Measurements from ENCODE around the gene MINDY4.

MINDY4 gene

DNA sequence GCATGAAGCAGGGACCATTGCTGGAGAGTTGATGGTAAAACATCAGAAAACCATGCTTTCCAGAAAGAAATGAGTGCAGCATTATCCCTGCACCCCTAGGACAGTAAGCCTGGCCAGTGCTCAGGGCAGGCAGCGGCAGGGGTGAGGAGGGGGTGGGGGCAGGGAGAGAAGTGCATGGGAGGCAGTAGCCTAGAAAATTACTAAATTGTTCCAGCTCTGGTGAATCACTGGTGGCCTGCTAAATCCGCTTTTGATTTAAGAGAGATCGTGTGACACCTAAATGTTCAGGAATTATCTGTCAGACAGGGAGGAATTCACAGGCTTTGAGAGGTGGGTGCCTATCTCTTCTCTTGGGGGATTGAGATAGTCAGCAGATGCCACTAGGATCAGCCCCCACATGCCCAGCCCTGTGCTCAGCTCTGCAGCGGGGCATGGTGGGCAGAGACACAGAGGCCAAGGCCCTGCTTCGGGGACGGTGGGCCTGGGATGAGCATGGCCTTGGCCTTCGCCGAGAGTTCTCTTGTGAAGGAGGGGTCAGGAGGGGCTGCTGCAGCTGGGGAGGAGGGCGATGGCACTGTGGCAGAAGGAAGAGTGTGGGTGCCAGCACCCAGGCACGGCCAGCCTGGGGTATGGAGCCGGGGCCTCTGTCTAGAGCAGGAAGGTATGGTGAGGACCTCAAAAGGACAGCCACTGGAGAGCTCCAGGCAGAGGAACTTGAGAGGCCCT lies 135.5 kb downstream of the MINDY4 start:
- DNase-seq, result no peak

- DNase-seq, result no peak
These were observed 136.5 kb downstream of the MINDY4 start for GRCh38 chr7:30907527-30908267.

DNA sequence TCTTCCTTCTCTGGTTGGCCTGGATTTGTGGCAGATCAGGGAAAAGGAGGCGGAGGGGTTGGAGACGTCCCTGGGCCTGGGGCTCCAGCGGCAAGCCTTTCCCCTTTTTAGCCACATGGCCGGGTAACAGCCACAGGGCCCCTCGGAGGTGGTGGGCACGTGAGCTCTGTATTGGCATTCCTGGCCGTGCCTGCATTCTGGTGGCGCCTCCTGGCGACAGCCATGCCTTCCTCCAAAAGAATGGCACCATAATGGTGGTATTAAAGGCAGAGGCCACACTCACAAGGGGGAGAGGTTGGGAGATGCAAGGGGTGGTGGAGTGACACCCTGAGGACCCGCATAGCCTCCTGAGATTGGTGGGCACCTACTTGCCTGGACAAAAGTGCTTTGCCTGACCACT lies 137.5 kb downstream of the MINDY4 start:
- DNase-seq, result no peak

- no peak for DNase-seq
These were observed 138.2 kb downstream of the MINDY4 start for GRCh38 chr7:30909431-30909830.

GRCh38 chr7:30910411-30911073 lies 139.3 kb downstream of the MINDY4 start:
- DNase-seq, result no peak

GRCh38 chr7:30911133-30911532 lies 139.9 kb downstream of the MINDY4 start:
- no peak for DNase-seq

- no peak for DNase-seq
These were observed 140.3 kb downstream of the MINDY4 start, which contains the start of gene AQP1 for GRCh38 chr7:30911561-30911969. Gene AQP1 (plus strand): TSS chr7:30911853. CDS start chr7:30911910, 57 bp downstream.

DNA sequence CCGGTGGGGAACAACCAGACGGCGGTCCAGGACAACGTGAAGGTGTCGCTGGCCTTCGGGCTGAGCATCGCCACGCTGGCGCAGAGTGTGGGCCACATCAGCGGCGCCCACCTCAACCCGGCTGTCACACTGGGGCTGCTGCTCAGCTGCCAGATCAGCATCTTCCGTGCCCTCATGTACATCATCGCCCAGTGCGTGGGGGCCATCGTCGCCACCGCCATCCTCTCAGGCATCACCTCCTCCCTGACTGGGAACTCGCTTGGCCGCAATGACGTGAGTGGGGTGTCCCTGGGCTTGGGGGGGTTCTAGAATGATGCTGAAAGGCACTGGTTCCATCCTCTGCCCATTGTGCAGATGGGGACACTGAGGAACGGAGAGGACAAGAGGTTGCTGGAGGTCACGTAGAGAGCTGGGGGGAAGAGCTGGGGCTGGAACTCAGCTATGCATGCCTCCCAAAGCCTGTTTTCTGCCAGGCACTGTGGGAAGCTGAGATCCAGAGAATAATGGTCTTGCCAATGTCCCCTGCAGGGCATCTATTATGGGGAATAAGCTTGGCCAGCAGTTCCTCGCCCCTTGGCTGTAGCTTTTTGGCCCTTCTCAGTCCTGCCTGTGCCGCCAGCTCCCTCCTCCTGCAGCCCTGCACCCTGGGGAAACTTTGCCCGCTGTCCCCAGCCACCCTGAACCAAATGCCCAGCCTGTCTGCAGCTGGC lies 141.0 kb downstream of the MINDY4 start:
- no peak for DNase-seq

DNA sequence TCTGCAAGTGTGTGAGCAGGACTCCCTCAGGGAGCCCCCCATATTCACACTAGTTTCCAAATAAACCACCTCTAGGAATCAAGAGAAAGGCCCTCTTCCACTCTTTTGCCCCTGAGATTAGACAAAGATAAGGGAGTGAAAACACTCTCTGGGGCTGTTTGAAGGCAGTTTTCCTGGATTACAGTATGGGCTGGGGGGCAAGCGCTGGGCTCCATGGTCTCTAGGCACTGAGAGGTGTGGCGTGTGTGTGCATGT lies 141.4 kb downstream of the MINDY4 start:
- DNase-seq, result no peak

DNA sequence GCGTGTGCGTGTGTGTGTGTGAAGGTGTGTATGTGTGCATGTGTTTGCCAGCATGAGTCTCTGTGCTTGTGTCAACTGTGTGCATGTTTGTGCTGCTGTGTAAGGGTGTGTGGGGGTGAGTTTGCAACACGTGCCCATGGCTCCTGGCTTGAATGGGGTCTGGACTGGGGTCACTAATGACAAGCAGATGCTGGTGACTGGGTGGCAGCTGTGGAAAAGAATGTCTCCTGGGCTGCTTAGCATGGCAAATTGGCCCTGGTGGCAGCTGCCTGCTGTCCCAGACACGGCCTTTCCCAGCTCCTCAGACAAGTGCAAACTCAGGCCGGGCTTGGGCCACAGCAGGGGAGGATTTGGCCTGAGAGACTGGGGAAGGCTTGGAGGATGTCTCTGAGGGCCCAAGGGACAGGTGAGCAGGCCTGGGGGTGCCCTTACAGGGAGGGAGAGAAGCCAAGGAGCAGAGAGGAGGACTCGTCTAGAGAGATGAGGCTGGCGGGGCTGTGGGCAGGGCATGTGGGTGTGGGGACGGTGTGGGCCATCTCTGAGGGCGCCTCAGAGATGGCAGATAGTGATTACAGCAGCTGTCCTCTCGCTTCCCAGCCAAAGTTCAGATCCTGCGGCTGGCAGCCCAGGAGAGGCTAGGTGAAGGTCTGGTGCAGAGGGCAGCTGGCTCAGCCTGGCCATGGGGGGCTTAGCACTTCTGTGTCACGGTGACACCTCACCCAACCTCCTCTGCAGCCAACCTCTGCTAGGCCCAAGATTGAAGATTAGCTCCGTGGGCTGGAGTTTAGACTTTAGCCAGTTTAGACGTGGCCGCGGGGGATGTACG lies 142.0 kb downstream of the MINDY4 start:
- no peak for DNase-seq

DNA sequence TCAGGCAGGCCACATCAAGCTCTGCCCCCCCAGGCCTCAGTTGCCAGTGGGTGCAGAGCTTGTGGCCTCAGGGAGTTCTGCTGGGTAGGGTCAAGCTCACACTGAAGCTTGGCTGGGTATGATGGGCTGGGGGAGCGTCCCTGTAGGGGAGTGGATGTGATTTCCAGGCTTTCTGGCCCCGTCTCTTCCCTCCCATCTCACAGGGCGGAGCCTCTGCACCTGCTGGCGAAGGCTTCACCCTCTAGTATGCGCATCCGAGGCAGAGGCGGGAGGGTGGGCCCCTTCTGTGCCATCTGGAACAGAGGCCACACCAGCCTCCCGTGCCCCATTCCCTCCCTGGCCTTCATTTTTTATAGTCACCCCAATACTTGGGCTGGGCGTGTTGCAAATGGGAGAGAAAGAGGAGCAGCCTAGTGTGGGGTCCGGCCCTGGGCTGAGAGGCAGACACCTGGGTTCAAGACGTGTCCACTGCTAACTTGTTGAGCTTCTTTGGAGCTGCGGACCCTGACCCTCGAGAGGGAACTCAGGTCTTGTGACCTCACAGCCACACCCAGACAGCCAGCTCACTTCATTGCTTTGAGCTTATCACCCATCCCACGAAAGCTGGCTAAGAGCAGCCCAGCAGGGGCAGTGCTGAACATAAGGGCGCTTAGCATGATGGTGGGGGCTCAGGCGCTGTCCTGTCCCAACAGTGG lies 142.8 kb downstream of the MINDY4 start:
- DNase-seq, result no peak

GRCh38 chr7:30914596-30914995 lies 143.4 kb downstream of the MINDY4 start:
- no peak for DNase-seq

- DNase-seq, result no peak
These were observed 143.9 kb downstream of the MINDY4 start for GRCh38 chr7:30915005-30915601.

DNA sequence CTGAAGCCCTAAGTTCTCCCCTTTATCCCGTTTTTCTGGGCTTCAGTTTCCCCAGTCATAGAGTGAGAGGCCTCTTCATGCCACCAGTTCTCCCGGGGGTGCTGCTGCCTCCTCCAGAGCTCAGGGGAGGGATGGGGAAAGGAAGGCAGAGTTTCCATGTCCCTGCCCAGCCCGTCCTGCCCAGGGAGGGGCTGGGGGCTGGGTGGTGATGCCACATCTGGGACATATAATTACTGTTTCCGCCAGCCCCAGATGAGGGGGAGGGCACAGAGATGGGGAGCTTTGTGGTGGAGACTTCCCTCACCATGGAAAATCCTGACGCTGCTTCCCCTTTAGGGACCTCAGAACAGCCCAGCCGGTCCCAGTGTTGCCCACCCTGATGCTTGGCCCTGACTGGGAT lies 144.5 kb downstream of the MINDY4 start:
- DNase-seq, result no peak

GRCh38 chr7:30916255-30916654 lies 145.0 kb downstream of the MINDY4 start:
- no peak for DNase-seq

DNA sequence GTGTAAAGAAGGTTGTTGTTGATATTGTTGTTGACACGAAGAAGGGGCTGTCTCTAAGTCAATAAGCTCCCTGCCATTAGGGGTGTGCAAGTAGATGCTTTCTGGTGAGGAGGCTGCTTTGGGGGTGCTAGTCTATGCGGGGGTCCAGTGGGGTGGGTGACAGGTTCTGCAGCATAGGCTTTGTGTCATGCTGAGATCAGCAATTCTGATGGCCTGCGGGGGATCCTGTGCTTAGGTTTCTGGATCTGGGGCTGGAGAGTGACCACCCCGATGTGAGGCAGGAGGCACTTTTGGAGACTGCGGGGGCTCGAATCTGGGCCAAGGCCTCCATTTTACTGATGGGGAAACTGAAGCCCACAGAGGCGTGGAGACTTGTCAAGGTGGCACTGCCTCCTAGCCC lies 145.6 kb downstream of the MINDY4 start:
- no peak for DNase-seq

- no peak for DNase-seq
These were observed 146.1 kb downstream of the MINDY4 start for GRCh38 chr7:30917216-30917893.

GRCh38 chr7:30918676-30919075 lies 147.5 kb downstream of the MINDY4 start:
- DNase-seq, result no peak

DNA sequence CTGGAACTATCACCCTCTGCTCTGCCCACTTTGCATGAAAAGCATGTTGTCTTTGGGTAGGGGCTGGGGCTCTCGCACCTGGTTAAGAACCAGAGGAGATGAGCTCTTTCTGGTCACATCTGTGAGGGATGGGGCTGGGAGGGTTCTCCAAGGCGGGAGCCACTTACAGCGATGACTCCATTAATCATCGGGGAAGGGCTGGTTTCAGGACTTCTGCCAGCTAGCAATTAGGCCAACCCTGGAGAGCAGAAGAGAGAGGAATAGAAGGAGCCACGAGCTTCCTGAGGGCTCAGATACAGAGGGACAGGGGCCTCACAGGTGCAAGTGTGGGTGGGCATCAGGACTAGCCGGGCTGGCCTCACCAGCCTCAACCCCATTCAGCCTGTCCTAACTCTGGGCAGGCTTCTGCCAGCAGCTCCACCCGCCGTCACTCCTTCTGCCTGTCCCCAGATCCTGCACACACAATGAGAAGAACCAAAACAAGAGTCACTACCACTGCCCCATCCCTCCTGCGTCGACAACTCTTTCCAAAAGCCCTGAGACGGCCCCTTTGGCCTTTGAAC lies 148.9 kb downstream of the MINDY4 start:
- no peak for DNase-seq

All from NCI-H748 treated with DMSO at 0.1 percent for 48 hours (cell line).